C1 segment of cervical spinal cord (tissue), 14 donors: ENCODE results near the gene DDI2.

ENCODE experiments used
- DNase-seq, 14 donors: peaks; one replicate each; lab custom pipeline; 2025; lab: John Stamatoyannopoulos, UW

Gene DDI2

GRCh38 chr1:15605398-15606383 lies 11.6 kb upstream of the DDI2 start:
- DNase-seq: no peak

DNA sequence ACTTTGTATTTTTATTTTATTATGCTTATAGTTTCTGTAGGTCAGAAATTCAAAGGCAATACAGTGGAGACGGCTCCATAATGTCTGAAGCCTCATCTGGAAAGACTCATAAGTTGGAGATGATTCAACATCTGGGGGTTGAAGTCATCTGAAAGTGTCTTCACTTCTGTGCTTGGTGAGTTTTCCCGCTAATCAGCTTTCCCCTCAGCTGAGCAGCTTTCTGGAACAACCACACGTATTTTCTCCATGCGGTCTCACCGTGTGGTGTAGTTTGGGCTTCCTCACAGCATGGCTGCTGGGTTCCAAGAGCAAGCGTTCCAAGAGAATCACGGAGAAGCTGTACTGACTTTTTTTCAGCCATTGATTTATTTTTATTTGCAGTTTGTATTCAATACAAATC lies 7.6 kb upstream of the DDI2 start:
- DNase-seq: no peak

- DNase-seq: no peak
These were observed 7.1 kb upstream of the DDI2 start for GRCh38 chr1:15610167-15610566.

GRCh38 chr1:15616373-15617172 lies 685 bp upstream of the DDI2 start:
- DNase-seq: peak in 4 of 14 donors; percentile 21 to 54 (median 37)

- DNase-seq: no peak
These were observed 908 bp downstream of the DDI2 start for GRCh38 chr1:15618077-15618654.

- DNase-seq: no peak
These were observed 1.6 kb downstream of the DDI2 start for GRCh38 chr1:15618655-15619525.

DNA sequence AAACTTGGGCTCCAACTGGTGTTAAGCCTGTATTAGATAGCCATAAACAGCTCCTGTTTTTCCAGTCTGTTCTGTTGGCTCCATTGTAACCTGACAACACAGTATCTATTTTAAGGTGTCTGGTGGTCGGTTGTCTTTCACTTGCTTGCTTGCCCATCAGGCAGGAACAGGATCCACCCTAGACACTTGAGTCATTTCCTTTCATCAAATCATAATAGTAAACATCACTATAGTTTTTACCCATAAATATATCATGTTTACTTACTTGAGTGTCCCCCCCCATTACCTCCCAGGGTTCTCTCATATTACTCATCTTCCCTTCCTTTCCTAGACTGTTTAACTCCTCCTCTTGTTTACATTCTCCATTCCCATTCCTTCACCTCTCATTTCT lies 2.9 kb downstream of the DDI2 start:
- no peak for DNase-seq

- no peak for DNase-seq
These were observed 3.8 kb downstream of the DDI2 start for GRCh38 chr1:15620902-15621682.

GRCh38 chr1:15621975-15622374 lies 4.7 kb downstream of the DDI2 start:
- DNase-seq: no peak

GRCh38 chr1:15622712-15623373 lies 5.6 kb downstream of the DDI2 start:
- no peak for DNase-seq

DNA sequence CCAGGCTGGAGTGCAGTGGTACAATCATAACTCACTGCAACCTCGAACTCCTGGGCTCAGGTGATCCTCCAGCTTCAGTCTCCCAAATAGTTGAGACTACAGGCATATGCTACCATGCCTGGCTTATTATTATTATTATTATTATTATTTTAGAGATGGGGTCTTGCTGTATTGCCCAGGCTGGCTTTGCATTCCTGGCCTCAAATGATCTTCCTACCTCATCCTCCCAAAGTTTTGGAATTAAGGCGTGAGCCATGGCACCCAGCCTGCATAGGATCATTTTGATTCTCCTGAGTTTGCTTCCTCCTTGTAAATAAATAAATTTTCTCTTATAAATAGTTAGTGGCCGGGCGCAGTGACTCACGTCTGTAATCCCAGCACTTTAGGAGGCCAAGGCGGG lies 6.2 kb downstream of the DDI2 start:
- DNase-seq: no peak

DNA sequence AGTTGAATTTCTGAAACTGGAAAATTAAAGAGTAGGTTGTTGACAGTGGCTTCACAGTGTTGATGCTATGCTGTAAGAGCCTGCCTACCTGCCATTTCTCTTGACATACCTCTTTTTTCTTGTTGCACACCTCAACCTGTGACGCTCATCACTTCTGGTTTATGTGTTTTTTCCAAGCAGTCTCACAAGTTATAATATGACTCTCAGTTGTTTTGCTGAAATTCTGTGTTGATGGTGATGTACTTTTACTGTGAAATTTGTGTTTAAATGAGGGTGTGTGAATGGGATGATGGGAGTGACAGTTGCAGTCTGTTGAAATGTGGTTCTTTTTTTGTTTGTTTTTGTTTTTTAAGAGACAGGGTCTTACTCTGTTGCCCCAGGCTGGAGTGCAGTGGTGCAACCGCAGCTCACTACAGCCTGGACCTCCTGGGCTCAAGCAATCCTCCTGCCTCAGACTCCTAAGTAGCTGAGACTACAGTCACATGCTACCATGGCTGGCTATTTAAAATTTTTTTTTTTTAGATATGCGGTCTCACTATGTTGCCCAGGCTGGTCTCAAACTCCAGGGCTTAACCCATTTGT lies 7.0 kb downstream of the DDI2 start:
- DNase-seq: no peak

DNA sequence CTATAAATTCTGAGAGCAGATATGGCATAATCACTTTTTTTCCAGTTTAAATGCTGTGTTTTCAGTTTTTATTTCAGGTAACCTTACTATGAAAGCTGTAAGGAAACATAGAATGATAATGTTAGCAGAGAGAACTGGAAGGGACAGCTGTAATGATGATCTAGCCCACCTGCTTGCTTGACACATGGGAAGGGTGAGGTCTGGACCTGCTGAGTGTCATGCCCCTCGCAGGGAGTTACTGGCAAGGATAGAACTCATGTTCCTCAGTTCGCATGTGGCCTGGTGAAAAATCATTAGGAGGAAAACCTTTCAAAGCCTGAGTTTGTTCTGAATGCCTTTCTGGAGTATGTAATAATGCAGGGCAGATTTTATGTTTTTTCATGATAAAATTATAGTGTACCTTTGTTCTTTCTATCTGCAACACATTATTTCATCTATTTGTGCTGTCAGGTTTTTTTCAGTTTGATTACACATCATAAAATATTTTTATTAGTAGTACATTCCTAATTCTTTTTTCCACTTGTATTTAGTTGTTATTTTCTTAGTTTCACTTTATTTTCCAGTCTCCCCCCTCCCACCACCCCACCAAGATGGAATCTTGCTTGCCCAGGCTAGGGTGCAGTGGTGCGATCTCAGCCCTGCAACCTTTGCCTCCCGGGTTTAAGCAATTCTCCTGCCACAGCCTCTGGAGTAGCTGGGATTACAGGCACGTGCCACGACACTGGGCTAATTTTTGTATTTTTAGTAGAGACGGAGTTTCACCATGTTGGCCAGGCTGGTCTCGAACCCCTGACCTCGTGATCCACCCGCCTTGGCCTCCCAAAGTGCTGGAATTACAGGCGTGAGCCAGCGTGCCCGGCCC lies 8.0 kb downstream of the DDI2 start:
- DNase-seq: no peak

- peak in 3 of 14 donors; percentile 3 to 6 (median 4) for DNase-seq
These were observed 9.2 kb downstream of the DDI2 start for GRCh38 chr1:15626269-15626950.

DNA sequence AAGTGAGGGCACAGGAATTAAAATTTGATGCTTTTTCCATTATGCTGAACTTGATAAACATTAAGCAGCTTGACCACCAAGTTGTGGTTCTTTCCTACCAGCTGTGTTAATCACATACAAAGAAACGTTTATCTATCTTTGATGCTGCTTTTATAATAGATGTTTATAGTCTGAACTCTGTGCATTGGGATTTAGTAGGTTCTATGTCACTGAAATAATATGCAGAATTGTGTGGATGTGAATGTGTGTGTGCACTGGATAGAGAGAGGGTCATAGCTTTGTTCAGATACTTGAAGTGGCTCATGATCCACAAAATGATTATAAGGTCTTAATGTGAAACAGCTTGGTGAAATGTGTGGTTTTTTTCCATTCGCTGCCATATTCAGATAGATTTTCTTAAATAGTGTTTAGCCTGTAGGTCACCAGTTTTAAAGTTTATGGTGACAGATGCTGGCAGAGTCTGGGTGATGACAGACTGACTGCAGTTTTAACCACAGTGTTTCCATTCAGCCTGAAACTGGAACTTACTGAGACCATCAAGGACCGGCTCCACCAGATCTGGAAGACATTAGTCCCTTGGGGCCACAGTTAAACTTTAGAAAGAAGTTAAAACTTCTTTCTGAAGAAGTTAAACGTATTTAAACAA lies 10.2 kb downstream of the DDI2 start:
- DNase-seq: no peak

DNA sequence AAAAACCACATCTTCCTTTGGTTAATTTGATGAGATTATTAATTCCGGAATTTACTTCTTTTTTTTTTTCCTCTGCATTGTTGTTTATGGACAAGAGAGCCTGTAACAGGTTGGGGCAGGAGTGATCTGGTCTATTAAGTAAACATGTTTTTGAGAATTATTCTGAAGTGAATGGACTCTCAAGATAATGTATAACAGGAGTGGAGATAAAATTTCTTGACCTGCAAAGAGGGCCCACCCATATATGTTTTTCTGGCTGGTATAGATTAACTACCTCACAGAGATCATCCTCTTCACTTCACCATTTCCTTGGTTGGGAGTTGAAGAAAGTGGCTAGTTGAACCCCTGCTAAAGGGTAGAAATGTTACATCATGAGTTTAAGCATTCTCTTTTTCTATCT lies 10.7 kb downstream of the DDI2 start:
- no peak for DNase-seq

DNA sequence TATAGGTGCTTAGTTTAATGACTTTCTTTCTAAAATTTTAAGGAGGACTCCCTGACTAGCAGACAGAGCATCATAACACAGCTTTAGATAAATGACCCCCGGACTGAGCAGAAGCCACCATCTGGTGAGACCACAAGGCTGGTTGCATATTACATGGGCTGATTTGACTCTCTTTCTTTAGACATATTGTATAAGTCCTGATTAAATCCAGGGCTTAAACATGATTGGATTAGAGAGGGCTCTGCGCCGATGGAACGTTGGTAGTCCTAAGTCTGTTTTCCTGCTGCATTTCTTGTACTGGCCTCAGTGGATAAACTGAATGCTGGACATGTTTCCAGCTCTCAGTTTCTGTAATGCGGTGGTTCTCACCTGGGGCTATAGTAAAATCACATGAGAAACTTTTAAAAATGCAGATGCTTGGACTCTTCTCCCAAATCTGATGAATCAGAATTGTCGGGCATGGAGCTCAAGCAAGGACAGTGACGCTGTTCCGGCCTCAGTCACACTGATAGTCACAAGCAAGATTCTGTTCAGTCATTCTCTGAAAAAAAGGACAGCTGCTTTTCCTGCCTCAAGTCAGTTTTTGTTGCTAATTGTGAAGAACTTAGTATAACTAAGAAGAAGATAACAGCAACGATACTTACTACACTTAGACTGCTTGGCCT lies 16.6 kb downstream of the DDI2 start:
- DNase-seq: no peak
